Cardiac fibroblast (primary cell): ENCODE results near the gene DEAF1.
"Not testable (repeated sequence)": the region's sequence is repeated elsewhere in the genome, so short reads cannot be mapped to it uniquely, and the experiment has no call there.

Experiments
- DNase-seq, 2 donors: peaks; one replicate each; pipeline versions ENCODE4 v3.0.0 to v3.0.0-alpha.2; 2010; ENCODE audit warnings: low read depth in 2 of 2
- H3K4me3 ChIP-seq, 2 donors: replicated peaks in 1 of 2; 1 replicate in 1 of 2; 2 replicates in 1 of 2; pipeline ENCODE4 v1.5.1; 2011; ENCODE audit warnings: low read depth in 2 of 2, low read length in 2 of 2, mild to moderate bottlenecking in 2 of 2, moderate library complexity in 1 of 2
- TF ChIP-seq, protein P1 (sequence below): IDR thresholded peaks from one replicate; pipeline ENCODE4 v1.5.1; 2011; ENCODE audit warnings: low read depth, mild to moderate bottlenecking, low read length, inconsistent platforms

DEAF1 gene

DNA sequence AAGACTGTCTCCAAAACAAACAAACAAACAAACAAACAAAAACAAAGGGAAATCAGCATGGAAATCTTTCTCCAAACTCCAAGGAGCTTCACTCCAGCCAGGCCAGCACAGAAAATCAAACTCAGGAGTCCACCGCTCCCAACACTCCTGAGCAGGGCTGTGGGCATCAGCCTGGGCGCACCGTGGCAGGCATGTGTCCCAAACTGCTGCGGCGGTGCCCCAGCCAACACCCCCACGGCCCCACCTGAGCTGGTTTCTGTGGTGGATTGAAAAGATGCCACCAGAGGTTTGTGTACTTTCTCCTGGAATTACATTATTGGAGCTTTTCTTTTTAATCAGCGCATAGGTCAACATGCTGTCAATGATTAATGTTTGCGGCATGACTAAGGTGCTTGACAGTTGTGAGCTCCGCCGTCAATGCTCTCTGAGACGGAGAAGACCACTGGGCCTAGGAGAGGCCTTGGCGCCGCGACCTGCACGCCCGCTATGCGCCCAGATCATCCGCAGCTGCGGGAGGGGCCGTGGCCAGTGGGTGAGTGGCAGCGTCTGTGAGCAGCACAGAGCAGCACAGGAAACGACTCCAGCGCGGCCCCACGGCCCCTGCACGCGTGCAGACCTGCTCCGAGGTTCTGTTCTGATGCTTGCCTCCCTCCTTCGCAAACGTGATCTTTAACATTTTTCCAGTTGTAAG lies 39.8 kb downstream of the DEAF1 start:
- no peak overlapping the region for H3K4me3 ChIP-seq
- TF ChIP-seq, protein P1, sequence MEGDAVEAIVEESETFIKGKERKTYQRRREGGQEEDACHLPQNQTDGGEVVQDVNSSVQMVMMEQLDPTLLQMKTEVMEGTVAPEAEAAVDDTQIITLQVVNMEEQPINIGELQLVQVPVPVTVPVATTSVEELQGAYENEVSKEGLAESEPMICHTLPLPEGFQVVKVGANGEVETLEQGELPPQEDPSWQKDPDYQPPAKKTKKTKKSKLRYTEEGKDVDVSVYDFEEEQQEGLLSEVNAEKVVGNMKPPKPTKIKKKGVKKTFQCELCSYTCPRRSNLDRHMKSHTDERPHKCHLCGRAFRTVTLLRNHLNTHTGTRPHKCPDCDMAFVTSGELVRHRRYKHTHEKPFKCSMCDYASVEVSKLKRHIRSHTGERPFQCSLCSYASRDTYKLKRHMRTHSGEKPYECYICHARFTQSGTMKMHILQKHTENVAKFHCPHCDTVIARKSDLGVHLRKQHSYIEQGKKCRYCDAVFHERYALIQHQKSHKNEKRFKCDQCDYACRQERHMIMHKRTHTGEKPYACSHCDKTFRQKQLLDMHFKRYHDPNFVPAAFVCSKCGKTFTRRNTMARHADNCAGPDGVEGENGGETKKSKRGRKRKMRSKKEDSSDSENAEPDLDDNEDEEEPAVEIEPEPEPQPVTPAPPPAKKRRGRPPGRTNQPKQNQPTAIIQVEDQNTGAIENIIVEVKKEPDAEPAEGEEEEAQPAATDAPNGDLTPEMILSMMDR, result no peak
- no peak for DNase-seq

DNA sequence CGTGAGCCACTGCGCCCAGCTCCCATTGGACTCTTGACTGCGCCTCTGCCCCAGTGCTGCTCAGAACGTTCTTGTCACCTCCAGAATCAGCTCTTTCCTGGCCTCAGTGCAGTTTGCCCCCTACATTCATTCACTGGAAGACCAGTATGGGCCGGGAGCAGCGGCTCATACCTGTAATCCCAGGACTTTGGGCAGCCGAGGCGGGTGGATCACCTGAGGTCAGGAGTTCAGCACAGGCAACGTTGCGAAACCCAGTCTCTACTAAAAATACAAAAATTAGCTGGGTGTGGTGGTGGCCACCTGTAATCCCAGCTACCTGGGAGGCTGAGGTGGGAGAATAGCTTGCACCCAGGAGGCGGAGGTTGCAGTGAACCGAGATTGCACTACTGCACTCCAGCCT lies 40.6 kb downstream of the DEAF1 start:
- not testable (repeated sequence) for DNase-seq, H3K4me3 ChIP-seq

DNA sequence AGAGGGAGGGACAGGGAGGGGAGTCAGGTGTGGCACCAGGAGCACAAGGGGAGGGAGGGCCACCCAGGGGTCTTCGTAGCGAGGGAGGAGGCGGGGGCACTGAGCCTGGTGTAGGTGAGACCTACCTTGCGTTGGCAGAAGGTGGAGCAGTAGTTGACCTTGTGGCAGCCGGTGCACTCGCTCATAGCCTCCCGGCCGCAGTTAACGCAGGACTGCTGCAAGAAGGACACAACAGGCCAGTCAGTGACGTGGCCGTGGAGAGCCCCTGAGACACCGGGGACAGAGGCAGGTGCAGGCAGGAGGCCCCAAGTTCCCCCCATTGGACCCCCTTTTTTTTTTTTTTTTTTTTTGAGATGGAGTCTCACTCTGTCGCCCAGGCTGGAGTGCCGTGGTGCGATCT lies 41.2 kb downstream of the DEAF1 start:
- TF ChIP-seq, protein P1, result no peak
- DNase-seq, result no peak
- H3K4me3 ChIP-seq, result no peak overlapping the region

DNA sequence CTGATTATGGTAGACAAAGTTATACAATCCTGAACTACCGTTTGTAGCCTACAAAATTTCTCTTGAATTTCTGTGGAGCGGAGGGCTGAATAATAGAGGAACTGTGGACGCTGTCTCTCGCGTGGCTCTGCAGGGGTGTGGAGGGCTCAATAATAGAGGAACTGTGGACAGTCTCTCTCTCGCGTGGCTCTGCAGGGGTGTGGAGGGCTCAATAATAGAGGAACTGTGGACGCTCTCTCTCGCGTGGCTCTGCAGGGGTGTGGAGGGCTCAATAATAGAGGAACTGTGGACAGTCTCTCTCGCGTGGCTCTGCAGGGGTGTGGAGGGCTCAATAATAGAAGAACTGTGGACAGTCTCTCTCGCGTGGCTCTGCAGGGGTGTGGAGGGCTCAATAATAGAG lies 41.9 kb downstream of the DEAF1 start:
- DNase-seq, H3K4me3 ChIP-seq: not testable (repeated sequence)

GRCh38 chr11:650482-650881 lies 44.5 kb downstream of the DEAF1 start:
- no peak overlapping the region for H3K4me3 ChIP-seq
- peak in 1 of 2 donors; percentile 24 for DNase-seq
- TF ChIP-seq, protein P1, result no peak

- H3K4me3 ChIP-seq, DNase-seq: not testable (repeated sequence)
These were observed 47.3 kb downstream of the DEAF1 start for GRCh38 chr11:647672-648158.

DNA sequence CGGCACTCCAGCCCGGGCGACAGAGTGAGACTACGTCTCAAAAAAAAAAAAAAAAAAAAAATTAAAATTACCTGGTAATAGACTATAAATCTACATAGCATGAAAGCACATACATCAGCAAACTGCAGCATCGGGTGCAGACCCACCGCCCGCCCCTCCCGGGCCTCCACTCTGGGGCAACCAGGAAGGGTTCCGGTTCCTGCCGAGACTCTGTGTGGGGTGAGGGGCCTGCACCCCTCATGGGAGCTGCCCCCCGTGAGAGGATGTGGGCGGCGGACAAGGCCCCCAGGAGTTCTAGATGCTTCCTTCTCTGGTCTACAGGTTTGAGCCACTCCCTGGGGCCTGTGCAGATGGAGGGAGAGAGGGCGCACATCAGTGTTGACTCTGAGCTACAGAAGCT lies 48.8 kb downstream of the DEAF1 start:
- TF ChIP-seq, protein P1, result no peak
- no peak for DNase-seq
- H3K4me3 ChIP-seq, result no peak overlapping the region

GRCh38 chr11:645536-645935 lies 49.5 kb downstream of the DEAF1 start:
- TF ChIP-seq, protein P1, result no peak
- no peak overlapping the region for H3K4me3 ChIP-seq
- DNase-seq, result no peak
